Natural killer cell (primary cell): Measurements from ENCODE around the gene WDR86. TPM values are rescaled to one million over a fixed set of nuclear protein-coding genes. Genes with fewer than 3 reads are reported as not detected.

Source experiments
- ATAC-seq, 3 donors: fragments of 150-1000 bp in 2 of 3; fragments of 200-7000 bp in 1 of 3; cut with Tn5 transposase; 1 replicate in 1 of 3; 2 replicates in 2 of 3; pipeline ENCODE4 v1.10.0; 2021; ENCODE audit warnings: mild to moderate bottlenecking in 2 of 3, moderate library complexity in 2 of 3
- DNase-seq, 2 donors: peaks; one replicate each; pipeline versions ENCODE4 v3.0.0 to v3.0.0-alpha.2; 2013 to 2021; ENCODE audit warnings: mixed read lengths in 1 of 2
- H3K27ac ChIP-seq: one replicate; pipeline ENCODE4 v1.5.1; 2013; ENCODE audit warnings: mild to moderate bottlenecking, low read length
- H3K27me3 ChIP-seq: one replicate; pipeline ENCODE4 v1.6.1; 2013; ENCODE audit warnings: low read length; ENCODE audit not compliant: control insufficient read depth, insufficient read depth
- H3K36me3 ChIP-seq: one replicate; pipeline ENCODE4 v1.6.1; 2013; ENCODE audit warnings: low read length; ENCODE audit not compliant: control insufficient read depth, insufficient read depth
- H3K4me1 ChIP-seq: one replicate; pipeline ENCODE4 v1.6.1; 2013; ENCODE audit warnings: low read length; ENCODE audit not compliant: control insufficient read depth, insufficient read depth
- H3K4me3 ChIP-seq: one replicate; pipeline ENCODE4 v1.5.1; 2013; ENCODE audit warnings: low read length
- H3K9me3 ChIP-seq: one replicate; pipeline ENCODE4 v1.6.1; 2013; ENCODE audit warnings: low read length; ENCODE audit not compliant: control insufficient read depth, insufficient read depth
- H3K27ac Mint-ChIP-seq, 2 donors: one replicate each; pipeline ENCODE4 v1.8.0; 2022; ENCODE audit warnings: mild to moderate bottlenecking in 2 of 2, mixed read lengths in 2 of 2, moderate library complexity in 1 of 2
- H3K27me3 Mint-ChIP-seq, 2 donors: one replicate each; pipeline ENCODE4 v1.8.0; 2022; ENCODE audit warnings: low read depth in 2 of 2, mixed read lengths in 2 of 2
- H3K36me3 Mint-ChIP-seq: one replicate; pipeline ENCODE4 v1.8.0; 2022; ENCODE audit warnings: mixed read lengths
- H3K4me1 Mint-ChIP-seq, 2 donors: one replicate each; pipeline ENCODE4 v1.8.0; 2022; ENCODE audit warnings: mixed read lengths in 2 of 2
- H3K4me3 Mint-ChIP-seq: one replicate; pipeline ENCODE4 v1.8.0; 2022; ENCODE audit warnings: mild to moderate bottlenecking, moderate library complexity, mixed read lengths
- H3K9me3 Mint-ChIP-seq, 2 donors: one replicate each; pipeline ENCODE4 v1.8.0; 2022; ENCODE audit warnings: mixed read lengths in 2 of 2
- WGBS: methylation state at CpG from one replicate; pipeline ENCODE4 v1.1.7; 2013; ENCODE audit warnings: missing lambda C conversion rate; ENCODE audit not compliant: insufficient coverage; 5-methylcytosine and 5-hydroxymethylcytosine counted together
- intact Hi-C: fragments of 100-400 bp; cut with micrococcal nuclease; formaldehyde crosslinking; loops from one replicate; pipeline ENCODE4 v1.14.2; 2022
- total RNA-seq, 4 donors: library from RNA; stranded (reverse); fragments of 120-200 nt in 1 of 4; gene quantifications; one replicate each; pipeline versions ENCODE4 v1.2.3 to v1.2.4, GENCODE V29; 2013 to 2022
- TF ChIP-seq, protein P1 (sequence below): fragments of 200-600 bp; IDR thresholded peaks from one replicate; pipeline ENCODE4 v1.8.0; 2022; ENCODE audit warnings: antibody characterized with exemption

WDR86 gene
- total RNA-seq, 3 donors from 2014 or later (not counting 1 experiment from before 2014, with no cell fraction given), result 1.6 to 4.6 (median 2.1) TPM

DNA sequence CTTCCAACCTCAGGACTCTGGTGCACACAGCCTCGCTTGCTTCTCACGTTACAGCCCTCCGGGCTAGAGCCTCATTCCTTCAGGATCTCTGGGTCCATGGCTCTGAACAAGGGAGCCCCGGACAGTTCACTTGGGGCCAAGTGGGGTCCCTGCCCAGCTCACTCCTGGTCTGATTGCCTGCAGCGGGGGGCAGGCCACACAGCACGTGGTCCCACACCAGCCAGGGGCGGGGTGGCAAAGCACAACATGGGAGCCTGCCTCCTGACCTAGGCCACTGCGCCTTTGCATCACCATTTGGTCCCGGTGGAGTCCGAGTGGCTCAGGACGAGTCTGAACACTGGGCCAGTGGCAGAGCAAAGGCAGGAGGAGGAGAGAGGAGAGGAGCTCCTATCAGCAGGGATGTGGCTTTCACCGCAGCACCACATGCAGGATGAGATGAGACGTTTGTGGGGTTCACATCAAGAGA is 43.5 kb upstream of the WDR86 start:
- peaks cover 0 to 5% of the 10 kb centered on the region in 2 donors for H3K4me1 Mint-ChIP-seq
- H3K36me3 Mint-ChIP-seq, result no peaks in the 10 kb centered on the region
- ATAC-seq (no peak), DNase-seq (peak in 1 of 2 donors; percentile 31)
- H3K27ac Mint-ChIP-seq, result no peak overlapping the region
- Histone ChIP-seq H3K4me3 (no peak overlapping the region), H3K27ac (no peak overlapping the region), H3K9me3 (no peaks in the 10 kb centered on the region), H3K4me1 (no peaks in the 10 kb centered on the region), H3K27me3 (no peaks in the 10 kb centered on the region), H3K36me3 (no peaks in the 10 kb centered on the region)
- H3K9me3 Mint-ChIP-seq, result no peaks in the 10 kb centered on the region
- intact Hi-C loops, result no loop called here
- no peak overlapping the region for H3K4me3 Mint-ChIP-seq
- TF ChIP-seq, protein P1, sequence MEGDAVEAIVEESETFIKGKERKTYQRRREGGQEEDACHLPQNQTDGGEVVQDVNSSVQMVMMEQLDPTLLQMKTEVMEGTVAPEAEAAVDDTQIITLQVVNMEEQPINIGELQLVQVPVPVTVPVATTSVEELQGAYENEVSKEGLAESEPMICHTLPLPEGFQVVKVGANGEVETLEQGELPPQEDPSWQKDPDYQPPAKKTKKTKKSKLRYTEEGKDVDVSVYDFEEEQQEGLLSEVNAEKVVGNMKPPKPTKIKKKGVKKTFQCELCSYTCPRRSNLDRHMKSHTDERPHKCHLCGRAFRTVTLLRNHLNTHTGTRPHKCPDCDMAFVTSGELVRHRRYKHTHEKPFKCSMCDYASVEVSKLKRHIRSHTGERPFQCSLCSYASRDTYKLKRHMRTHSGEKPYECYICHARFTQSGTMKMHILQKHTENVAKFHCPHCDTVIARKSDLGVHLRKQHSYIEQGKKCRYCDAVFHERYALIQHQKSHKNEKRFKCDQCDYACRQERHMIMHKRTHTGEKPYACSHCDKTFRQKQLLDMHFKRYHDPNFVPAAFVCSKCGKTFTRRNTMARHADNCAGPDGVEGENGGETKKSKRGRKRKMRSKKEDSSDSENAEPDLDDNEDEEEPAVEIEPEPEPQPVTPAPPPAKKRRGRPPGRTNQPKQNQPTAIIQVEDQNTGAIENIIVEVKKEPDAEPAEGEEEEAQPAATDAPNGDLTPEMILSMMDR, result no peak
- 81% methylated on average over 13 of the region's 13 CpGs for WGBS
- peaks cover 8 to 12% of the 10 kb centered on the region in 2 donors for H3K27me3 Mint-ChIP-seq

DNA sequence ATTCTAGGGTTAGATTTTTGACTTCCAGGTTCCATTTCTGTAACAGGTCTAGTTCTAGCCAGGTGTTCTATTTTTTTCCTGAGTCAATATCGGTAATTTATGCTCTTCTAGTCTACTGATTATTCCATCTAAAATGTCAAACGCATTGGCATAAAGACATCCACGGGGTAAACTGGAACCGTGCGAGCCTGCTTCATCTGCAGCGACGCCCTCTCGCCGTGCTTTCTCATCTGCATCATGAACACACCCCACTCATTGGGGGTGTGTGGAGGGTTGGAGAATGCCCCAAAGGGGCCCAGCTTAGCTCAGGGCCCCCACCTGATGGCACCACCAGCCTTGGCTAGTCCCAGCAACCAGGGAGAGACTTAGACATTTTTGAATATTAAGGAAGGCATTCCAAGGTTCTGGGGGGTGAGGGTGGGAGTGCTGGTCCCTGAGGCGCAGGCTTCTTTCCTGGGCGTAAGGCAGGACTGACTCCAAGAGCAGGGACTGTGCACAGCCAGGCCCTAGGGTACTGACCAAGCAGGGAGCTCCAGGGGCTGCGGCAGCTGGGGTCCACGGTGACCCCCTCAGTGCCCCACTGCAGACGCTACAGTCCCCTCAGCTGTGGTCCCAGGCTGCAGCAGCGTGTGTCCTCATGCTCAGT is 43.0 kb upstream of the WDR86 start:
- no peak overlapping the region for H3K27ac ChIP-seq
- H3K4me3 Mint-ChIP-seq, result no peak overlapping the region
- H3K36me3 Mint-ChIP-seq, result no peaks in the 10 kb centered on the region
- ATAC-seq (no peak), DNase-seq (no peak)
- H3K9me3 ChIP-seq, result no peaks in the 10 kb centered on the region
- H3K9me3 Mint-ChIP-seq, result no peaks in the 10 kb centered on the region
- peaks cover 8 to 12% of the 10 kb centered on the region in 2 donors for H3K27me3 Mint-ChIP-seq
- intact Hi-C loops, result no loop called here
- H3K27me3 ChIP-seq, result no peaks in the 10 kb centered on the region
- no peaks in the 10 kb centered on the region for H3K36me3 ChIP-seq
- peaks cover 3% of the 10 kb centered on the region for H3K4me1 ChIP-seq
- WGBS, result 90% methylated on average over 11 of the region's 15 CpGs
- TF ChIP-seq, protein P1, result no peak
- no peak overlapping the region for H3K27ac Mint-ChIP-seq
- no peak overlapping the region for H3K4me3 ChIP-seq
- H3K4me1 Mint-ChIP-seq, result peaks cover 0 to 5% of the 10 kb centered on the region in 2 donors

DNA sequence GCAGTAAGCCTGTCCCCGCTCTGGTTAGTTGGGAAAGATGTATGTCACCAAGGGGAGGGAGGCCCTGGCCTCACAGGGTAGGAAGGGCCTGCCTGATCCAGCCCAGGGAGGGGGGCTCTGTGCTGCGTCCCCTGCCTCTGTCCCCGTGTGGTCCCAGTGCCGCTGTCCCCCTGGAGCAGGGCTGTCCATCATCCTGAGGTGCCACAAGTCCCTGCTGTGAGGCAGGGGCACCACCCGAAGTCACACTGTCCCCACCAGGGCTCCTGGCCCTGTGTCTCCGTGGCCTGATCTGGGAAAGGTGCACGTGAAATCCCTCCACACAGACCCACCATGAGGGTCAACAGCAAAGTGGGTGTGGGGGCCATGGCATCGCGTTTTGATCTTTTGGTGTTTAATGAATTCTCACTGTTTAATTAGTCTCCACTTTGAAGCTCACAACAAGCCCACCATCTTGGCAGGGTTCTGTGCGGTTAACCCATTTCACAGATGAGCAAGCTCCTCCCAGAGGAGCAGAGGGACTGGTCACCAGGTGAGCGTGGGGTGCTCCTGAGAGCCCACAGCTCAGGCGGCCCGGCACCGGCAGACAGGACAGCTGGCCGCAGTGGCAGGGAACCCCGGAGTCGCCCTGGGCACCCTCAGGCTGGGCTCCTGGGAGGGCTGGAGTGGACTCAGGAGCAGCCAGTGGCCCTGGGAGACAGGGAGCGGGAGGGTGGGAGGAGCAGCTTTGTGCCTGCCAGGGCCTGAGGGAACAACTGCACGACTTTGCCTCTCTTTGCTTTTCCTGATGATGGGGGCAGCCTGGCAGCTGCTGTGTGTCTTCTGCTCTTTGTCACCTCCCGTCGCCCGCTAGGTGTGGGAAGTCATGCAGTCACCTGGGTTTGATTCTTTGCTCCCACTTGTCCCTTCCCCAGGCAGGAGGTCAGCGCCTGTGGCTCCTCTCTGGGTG is 42.1 kb upstream of the WDR86 start:
- Mint-ChIP-seq H3K36me3 (no peaks in the 10 kb centered on the region), H3K27me3 (peaks cover 8 to 12% of the 10 kb centered on the region in 2 donors), H3K9me3 (no peaks in the 10 kb centered on the region), H3K4me1 (peaks cover 0 to 1% of the 10 kb centered on the region in 2 donors), H3K4me3 (no peak overlapping the region), H3K27ac (no peak overlapping the region)
- intact Hi-C loops, result no loop called here
- no peaks in the 10 kb centered on the region for H3K36me3 ChIP-seq
- DNase-seq, result no peak
- WGBS, result 90% methylated on average over 23 of the region's 23 CpGs
- peaks cover 5% of the 10 kb centered on the region for H3K4me1 ChIP-seq
- H3K4me3 ChIP-seq, result no peak overlapping the region
- TF ChIP-seq, protein P1, result no peak
- no peak overlapping the region for H3K27ac ChIP-seq
- no peak for ATAC-seq
- H3K9me3 ChIP-seq, result no peaks in the 10 kb centered on the region
- no peaks in the 10 kb centered on the region for H3K27me3 ChIP-seq
